OCI-LY3 (cell line): ENCODE measurements around the gene TUBGCP6.
A peak's percentile ranks its signal among the peaks of the same experiment; 100 is the strongest.
"Not testable (repeated sequence)": the region's sequence is repeated elsewhere in the genome, so short reads cannot be mapped to it uniquely, and the experiment has no call there.

Source experiments
- H2AFZ ChIP-seq: fragments of 200-600, 300-600 bp; shearing (Covaris generic); 2 replicates; pipeline ENCODE4 v1.6.0; 2014; ENCODE audit warnings: antibody characterized with exemption, low read depth, low read length
- H3K27ac ChIP-seq: fragments of 200-600, 300-600 bp; sonication (generic); 2 replicates; pipeline ENCODE4 v1.5.1; 2014; ENCODE audit warnings: mild to moderate bottlenecking, low read length, moderate library complexity, mixed read lengths
- H3K27me3 ChIP-seq: fragments of 200-600, 300-600 bp; sonication (generic); 2 replicates; pipeline ENCODE4 v1.6.1; 2014; ENCODE audit warnings: low read depth, low read length, mixed read lengths
- H3K36me3 ChIP-seq: fragments of 200-600, 300-600 bp; sonication (generic); replicated peaks from 2 replicates; pipeline ENCODE3; 2014; ENCODE audit warnings: low read depth, low read length, mixed read lengths
- H3K4me1 ChIP-seq: fragments of 300-600, 200-600 bp; sonication (generic); 2 replicates; pipeline ENCODE4 v1.6.1; 2014; ENCODE audit warnings: low read length, mixed read lengths
- H3K4me2 ChIP-seq: fragments of 200-600, 300-600 bp; sonication (generic); 2 replicates; pipeline ENCODE4 v1.6.1; 2014; ENCODE audit warnings: low read length, mixed read lengths
- H3K4me3 ChIP-seq: fragments of 300-600, 200-600 bp; sonication (generic); 2 replicates; pipeline ENCODE4 v1.5.1; 2014; ENCODE audit warnings: antibody characterized with exemption, mild to moderate bottlenecking, low read length, moderate library complexity
- H3K79me2 ChIP-seq: fragments of 300-600, 200-600 bp; shearing (Covaris generic); 2 replicates; pipeline ENCODE4 v1.6.1; 2014; ENCODE audit warnings: mild to moderate bottlenecking, low read length, mixed read lengths
- H3K9ac ChIP-seq: fragments of 300-600, 200-600 bp; shearing (Covaris generic); 2 replicates; pipeline ENCODE4 v1.6.0; 2014; ENCODE audit warnings: mild to moderate bottlenecking, low read length, moderate library complexity
- H3K9me3 ChIP-seq: fragments of 200-600, 300-600 bp; shearing (Covaris generic); 2 replicates; pipeline ENCODE4 v1.6.1; 2014; ENCODE audit warnings: low read length, mixed read lengths; ENCODE audit not compliant: insufficient read depth
- H4K20me1 ChIP-seq: fragments of 200-600, 300-600 bp; sonication (generic); 2 replicates; pipeline ENCODE4 v1.6.1; 2016; ENCODE audit warnings: low read length, mixed read lengths; ENCODE audit not compliant: insufficient read depth
- EZH2phosphoT487 ChIP-seq: fragments of 200-600 bp; shearing (Covaris generic); IDR thresholded peaks from 2 replicates; pipeline ENCODE4 v1.6.1; 2018; ENCODE audit warnings: antibody characterized with exemption, mixed run types, low read depth
- TF ChIP-seq, protein P1 (sequence below): fragments of 200-600, 300-600 bp; sonication (generic); IDR thresholded peaks from 2 replicates; pipeline ENCODE4 v1.5.1; 2014; ENCODE audit warnings: antibody characterized with exemption, low read length, low read depth

The TUBGCP6 gene

DNA sequence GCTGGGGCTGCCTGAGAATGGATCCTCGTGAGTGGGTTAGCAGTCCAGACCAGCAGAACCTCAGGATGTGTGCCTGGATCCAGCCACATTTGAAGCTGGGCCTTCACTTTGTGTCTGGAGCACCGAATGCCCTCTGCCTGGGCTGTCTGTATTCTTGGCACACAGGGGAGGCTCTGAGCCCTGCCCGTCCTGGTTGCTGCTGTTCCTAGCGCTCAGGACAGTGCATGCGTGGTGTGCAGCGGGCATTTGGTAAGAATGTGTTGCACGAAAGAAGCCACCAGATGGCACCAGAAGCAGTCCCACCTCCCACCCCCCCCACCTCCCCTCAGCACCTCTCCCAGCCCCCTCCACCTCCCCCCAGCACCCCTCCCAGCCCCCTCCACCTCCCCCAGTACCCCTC lies 29.5 kb upstream of the TUBGCP6 start:
- Histone ChIP-seq H3K4me2 (no peak overlapping the region), H3K36me3 (peaks cover 10% of the 10 kb centered on the region), H3K9ac (no peak overlapping the region), H4K20me1 (peaks cover 6% of the 10 kb centered on the region; the same call in 1 of the 2 replicates), H3K9me3 (no peaks in the 10 kb centered on the region), H3K27me3 (no peaks in the 10 kb centered on the region), H3K27ac (no peak overlapping the region), H3K4me3 (no peak overlapping the region), H3K79me2 (no peaks in the 10 kb centered on the region), H3K4me1 (peaks cover 16% of the 10 kb centered on the region), H2AFZ (no peak overlapping the region)
- TF ChIP-seq EZH2phosphoT487 = no peak
- TF ChIP-seq, protein P1, sequence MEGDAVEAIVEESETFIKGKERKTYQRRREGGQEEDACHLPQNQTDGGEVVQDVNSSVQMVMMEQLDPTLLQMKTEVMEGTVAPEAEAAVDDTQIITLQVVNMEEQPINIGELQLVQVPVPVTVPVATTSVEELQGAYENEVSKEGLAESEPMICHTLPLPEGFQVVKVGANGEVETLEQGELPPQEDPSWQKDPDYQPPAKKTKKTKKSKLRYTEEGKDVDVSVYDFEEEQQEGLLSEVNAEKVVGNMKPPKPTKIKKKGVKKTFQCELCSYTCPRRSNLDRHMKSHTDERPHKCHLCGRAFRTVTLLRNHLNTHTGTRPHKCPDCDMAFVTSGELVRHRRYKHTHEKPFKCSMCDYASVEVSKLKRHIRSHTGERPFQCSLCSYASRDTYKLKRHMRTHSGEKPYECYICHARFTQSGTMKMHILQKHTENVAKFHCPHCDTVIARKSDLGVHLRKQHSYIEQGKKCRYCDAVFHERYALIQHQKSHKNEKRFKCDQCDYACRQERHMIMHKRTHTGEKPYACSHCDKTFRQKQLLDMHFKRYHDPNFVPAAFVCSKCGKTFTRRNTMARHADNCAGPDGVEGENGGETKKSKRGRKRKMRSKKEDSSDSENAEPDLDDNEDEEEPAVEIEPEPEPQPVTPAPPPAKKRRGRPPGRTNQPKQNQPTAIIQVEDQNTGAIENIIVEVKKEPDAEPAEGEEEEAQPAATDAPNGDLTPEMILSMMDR = 0 out of 2 replicates have a peak, but pooled peaks have one; percentile 15

DNA sequence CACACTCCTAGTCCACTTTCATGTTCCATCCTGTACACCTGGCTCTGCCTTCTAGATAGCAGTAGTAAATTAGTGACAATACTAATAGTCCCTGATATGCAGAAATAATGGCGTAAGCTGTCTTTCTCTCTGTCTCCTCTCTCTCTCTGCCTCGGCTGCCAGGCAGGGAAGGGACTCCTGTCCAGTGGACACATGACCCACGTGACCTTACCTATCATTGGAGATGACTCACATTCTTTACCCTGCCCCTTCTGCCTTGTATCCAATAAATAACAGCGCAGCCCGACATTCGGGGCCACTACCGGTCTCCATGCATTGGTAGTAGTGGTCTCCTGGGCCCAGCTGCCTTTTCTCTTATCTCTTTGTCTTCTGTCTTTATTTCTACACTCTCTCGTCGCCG lies 29.0 kb upstream of the TUBGCP6 start:
- not testable (repeated sequence) for H2AFZ ChIP-seq, H3K9me3 ChIP-seq, H3K79me2 ChIP-seq, H3K4me2 ChIP-seq, H4K20me1 ChIP-seq, H3K27me3 ChIP-seq, H3K27ac ChIP-seq, H3K4me3 ChIP-seq, H3K9ac ChIP-seq
- peaks cover 10% of the 10 kb centered on the region for H3K36me3 ChIP-seq
- H3K4me1 ChIP-seq = peaks cover 18% of the 10 kb centered on the region

DNA sequence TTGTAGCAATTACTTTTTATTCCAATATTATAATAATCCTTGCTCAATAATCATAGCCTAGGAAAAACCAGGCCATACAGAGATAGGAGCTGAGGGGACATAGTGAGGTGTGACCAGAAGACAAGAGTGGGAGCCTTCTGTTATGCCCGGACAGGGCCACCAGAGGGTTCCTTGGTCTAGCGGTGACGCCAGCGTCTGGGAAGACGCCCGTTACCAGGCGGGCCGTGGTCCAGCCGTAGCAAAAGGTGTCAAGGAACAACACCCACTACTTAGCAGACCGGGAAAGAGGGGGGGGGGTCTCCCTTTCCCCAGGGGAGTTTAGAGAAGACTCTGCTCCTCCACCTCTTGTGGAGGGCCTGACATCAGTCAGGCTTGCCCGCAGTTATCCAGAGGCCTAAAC lies 28.5 kb upstream of the TUBGCP6 start:
- H3K27ac ChIP-seq, H3K27me3 ChIP-seq, H2AFZ ChIP-seq, H3K79me2 ChIP-seq, H4K20me1 ChIP-seq, H3K4me3 ChIP-seq, H3K4me2 ChIP-seq, H3K9ac ChIP-seq, H3K9me3 ChIP-seq: not testable (repeated sequence)
- Histone ChIP-seq H3K4me1 (peaks cover 18% of the 10 kb centered on the region), H3K36me3 (peaks cover 10% of the 10 kb centered on the region)

DNA sequence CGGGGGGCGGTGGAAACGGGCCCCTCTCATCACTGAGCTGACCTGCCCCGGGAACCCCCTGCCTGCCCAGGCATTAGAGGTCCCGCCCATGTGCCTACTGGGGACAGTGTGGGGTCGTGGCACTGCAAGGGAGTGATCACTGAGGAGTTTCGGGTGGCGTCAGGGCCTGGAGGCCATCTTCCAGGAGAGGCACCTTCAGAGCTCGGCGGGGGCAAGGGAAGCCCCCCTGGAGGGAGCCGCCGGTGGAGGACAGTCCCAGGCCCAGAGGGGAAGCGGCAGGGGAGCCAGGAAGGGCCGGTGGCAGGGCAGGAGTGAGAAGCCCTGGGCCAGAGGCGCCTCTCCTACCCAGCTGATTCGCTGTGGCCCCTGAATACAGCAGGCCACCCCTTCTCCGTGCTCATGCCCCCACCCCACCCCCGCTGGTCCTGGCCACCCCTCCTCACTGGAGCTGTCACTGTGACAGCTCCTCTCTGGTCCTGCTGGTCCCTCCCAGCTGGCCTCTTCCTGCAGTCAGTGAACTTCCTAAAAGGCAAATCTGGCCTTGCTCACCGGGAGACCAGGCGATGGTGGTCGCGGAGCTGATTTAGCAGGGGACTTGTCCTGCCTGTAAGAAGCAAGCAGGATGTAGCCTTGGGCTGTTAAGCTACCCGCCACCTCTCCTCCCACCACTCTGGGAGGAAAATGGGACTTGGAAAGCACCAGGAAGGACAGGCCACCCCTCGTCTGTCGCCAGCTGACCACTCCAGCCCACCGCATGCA lies 27.4 kb upstream of the TUBGCP6 start:
- Histone ChIP-seq H3K4me1 (peaks cover 18% of the 10 kb centered on the region), H3K27ac (no peak overlapping the region), H3K27me3 (no peaks in the 10 kb centered on the region), H2AFZ (no peak overlapping the region), H4K20me1 (peaks cover 6% of the 10 kb centered on the region; the same call in 1 of the 2 replicates), H3K36me3 (peaks cover 10% of the 10 kb centered on the region), H3K79me2 (no peaks in the 10 kb centered on the region), H3K9me3 (no peaks in the 10 kb centered on the region), H3K9ac (no peak overlapping the region), H3K4me3 (no peak overlapping the region), H3K4me2 (no peak overlapping the region)
- TF ChIP-seq, protein P1 = no peak
- no peak for TF ChIP-seq EZH2phosphoT487

DNA sequence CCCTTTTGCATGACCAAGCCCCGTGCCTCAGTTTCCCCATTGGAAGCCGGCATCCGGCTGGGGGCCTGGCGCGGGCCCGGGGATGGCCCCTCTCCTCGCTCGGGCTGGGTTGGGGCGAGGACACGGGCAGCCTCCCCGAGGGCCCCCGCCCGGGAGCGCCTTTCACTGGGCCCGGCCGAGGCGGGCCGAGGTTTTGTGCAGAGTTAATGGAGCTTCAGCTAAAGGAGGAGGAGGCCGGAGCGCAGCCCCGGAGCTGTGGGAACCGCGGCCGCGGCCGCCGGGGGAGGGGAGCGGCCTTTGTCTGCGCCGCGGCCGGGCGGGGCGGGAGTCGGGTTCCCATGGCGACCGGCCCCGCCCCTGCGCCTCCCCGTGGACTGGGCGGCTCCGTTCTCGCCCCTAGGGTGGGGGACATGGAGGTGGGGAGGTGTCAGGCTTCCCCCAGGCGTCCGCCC lies 26.7 kb upstream of the TUBGCP6 start:
- H4K20me1 ChIP-seq = peaks cover 6% of the 10 kb centered on the region; the same call in 1 of the 2 replicates
- TF ChIP-seq, protein P1 = no peak
- no peak for TF ChIP-seq EZH2phosphoT487
- H3K27ac ChIP-seq = no peak overlapping the region
- no peak overlapping the region; the same call in 1 of the 2 replicates for H3K9ac ChIP-seq
- H3K4me3 ChIP-seq = peak overlapping the region; percentile 99
- no peak overlapping the region for H2AFZ ChIP-seq
- H3K4me2 ChIP-seq = peak overlapping the region; percentile 98
- no peaks in the 10 kb centered on the region for H3K9me3 ChIP-seq
- H3K4me1 ChIP-seq = peaks cover 16% of the 10 kb centered on the region
- H3K27me3 ChIP-seq = no peaks in the 10 kb centered on the region
- peaks cover 8% of the 10 kb centered on the region for H3K36me3 ChIP-seq
- no peaks in the 10 kb centered on the region for H3K79me2 ChIP-seq
